Fibroblast of skin of scalp (primary cell): ENCODE results near the gene SRPK3. TPM values are rescaled to one million over a fixed set of nuclear protein-coding genes. Genes with fewer than 3 reads are reported as not detected.
A peak's percentile ranks its signal among the peaks of the same experiment; 100 is the strongest.
"Not testable (repeated sequence)": the region's sequence is repeated elsewhere in the genome, so short reads cannot be mapped to it uniquely, and the experiment has no call there.

Experiments used
- DNase-seq: peaks from one replicate; pipeline ENCODE4 v3.0.0-alpha.2; 2013
- polyA plus RNA-seq, 2 experiments: library from polyadenylated mRNA; unstranded; fragments of 120-200 nt; gene quantifications; one replicate each; pipeline ENCODE4 v1.2.1, GENCODE V29; 2013; ENCODE audit not compliant: insufficient read length in 2 of 2

Gene SRPK3, protein sequence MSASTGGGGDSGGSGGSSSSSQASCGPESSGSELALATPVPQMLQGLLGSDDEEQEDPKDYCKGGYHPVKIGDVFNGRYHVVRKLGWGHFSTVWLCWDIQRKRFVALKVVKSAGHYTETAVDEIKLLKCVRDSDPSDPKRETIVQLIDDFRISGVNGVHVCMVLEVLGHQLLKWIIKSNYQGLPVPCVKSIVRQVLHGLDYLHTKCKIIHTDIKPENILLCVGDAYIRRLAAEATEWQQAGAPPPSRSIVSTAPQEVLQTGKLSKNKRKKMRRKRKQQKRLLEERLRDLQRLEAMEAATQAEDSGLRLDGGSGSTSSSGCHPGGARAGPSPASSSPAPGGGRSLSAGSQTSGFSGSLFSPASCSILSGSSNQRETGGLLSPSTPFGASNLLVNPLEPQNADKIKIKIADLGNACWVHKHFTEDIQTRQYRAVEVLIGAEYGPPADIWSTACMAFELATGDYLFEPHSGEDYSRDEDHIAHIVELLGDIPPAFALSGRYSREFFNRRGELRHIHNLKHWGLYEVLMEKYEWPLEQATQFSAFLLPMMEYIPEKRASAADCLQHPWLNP
- polyA plus RNA-seq (2013, experiment 1 of 2; ENCODE audit: insufficient read length), result 1.6 TPM
- polyA plus RNA-seq (2013, experiment 2 of 2; ENCODE audit: insufficient read length), result 9.8 TPM

DNA sequence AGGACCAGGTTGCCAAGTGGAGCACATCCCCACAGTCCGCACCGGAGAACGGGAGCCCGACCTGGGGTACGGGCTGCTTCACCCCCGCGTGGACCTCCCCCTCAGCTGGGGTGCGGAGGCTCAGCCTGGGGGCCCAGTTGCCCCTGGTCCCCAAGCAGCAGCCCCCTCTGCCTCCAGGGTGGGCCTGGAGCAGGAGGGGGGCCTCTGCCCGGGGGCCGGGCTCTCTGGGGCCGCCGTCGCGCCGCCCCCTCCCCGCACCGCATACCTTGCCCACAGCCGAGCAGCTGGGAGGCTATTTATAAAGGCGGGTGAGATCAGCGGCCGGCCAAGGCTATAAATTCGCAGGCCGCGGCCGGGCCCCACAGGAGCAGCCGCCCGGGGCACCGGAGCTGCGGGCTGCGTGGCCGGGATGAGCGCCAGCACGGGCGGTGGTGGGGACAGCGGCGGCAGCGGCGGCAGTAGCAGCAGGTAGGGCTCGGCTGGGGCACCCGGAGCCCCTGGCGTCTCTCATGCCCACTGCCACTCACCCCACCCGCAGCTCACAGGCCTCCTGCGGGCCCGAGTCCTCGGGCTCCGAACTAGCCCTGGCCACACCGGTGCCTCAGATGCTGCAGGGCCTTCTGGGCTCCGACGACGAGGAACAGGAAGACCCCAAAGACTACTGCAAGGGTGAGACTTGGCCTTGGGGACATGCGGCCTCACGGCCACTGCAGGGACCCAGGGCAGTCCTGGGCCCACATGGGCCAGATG, at the start of gene SRPK3:
Gene SRPK3, plus strand, starts transcription at position 364 of the 750 bp plus-strand sequence. Its CDS starts 46 bp downstream, at position 410.
- peak; percentile 5 for DNase-seq

- no peak for DNase-seq
Observed at GRCh38 chrX:153731117-153731844, 49.6 kb upstream of the SRPK3 start.

DNA sequence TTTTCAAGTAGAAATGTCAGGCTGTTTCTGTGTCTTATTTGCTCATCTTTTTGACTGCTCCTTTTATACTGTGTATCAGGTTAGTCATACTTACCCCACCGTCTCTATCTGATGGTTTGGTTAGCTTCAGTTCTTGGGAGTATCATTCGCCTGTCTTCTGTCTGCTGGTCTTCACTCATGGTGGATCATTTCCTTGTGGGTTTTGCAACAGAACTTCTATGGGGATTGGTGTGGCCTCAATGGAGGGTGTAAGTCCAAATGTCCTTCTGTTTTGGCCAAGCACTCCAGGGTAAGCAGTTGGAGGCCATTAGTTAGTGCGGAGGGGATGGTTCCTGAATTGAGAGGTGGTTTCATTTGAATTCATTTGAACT, 49.0 kb upstream of the SRPK3 start:
- no peak for DNase-seq

- DNase-seq, result no peak
Observed at GRCh38 chrX:153732401-153732800, 48.4 kb upstream of the SRPK3 start.

DNA sequence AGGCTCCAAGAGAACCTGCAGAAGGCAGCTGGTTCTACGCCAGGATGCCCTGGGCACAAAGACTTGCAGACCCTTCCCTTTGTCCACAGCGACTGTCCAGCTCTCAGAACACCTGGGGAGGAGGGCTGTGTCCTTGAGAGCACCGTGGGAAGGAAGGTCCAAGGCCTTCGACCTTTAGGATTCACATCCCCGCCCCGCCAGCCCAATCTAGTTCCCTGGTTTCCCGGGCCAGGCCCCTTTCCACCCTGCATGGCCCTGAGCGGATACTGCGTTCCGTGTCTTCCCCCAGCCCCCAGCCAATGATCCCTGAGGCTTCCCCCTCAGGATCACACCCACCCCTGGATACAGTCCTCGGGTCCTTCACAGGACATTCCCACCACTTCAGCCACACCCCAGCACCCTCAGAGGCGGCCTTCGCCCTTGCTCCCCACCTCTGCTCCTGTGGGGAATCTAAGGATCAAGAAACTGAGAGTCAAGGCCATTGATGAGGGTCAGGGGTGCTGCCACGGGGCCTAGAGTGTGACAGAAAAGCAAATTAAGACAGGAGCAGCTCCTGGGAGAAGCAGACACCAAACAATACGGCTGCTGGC, 47.1 kb upstream of the SRPK3 start:
- DNase-seq, result no peak

DNA sequence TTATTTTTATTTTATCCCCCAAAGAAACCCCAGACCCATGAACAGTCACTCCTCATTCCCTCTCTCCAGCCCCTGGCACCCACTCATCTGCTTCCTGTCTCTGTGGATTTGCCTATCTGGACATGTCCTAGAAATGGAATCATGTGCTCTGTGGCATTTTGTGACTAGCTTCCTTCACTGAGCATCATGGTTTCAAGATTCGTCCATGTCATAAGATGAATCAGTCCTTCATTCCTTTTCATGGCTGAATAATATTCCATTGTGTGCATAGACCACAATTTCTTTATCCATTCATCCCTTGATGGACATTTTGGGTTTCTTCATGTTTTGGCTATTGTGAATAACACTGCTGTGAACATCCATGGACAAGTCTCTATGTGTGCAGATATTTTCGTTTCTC, 46.0 kb upstream of the SRPK3 start:
- no peak for DNase-seq

DNA sequence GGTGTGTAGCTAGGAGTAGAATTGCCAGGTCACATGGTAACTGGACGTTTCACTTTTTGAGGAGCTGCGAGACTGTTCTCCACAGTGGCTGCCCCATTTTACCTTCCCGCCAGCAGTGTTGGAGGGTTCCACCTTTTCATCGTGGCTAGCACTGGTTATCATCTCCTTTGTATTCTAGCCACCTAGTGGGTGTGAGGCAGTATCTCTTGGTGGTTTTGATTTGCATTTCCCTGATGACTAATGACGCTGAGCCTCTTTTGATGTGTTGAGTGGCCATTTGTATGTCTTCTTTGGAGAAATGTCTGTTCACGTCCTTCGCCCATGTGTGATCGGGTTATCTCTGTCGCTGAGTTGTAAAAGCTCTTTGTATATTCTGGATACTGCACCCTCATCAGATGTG, 45.6 kb upstream of the SRPK3 start:
- no peak for DNase-seq

GRCh38 chrX:153736071-153736820, 44.6 kb upstream of the SRPK3 start:
- DNase-seq, result no peak

GRCh38 chrX:153736871-153737441, 43.9 kb upstream of the SRPK3 start:
- no peak for DNase-seq

- DNase-seq, result no peak
Observed at GRCh38 chrX:153738056-153738605, 42.7 kb upstream of the SRPK3 start.

DNA sequence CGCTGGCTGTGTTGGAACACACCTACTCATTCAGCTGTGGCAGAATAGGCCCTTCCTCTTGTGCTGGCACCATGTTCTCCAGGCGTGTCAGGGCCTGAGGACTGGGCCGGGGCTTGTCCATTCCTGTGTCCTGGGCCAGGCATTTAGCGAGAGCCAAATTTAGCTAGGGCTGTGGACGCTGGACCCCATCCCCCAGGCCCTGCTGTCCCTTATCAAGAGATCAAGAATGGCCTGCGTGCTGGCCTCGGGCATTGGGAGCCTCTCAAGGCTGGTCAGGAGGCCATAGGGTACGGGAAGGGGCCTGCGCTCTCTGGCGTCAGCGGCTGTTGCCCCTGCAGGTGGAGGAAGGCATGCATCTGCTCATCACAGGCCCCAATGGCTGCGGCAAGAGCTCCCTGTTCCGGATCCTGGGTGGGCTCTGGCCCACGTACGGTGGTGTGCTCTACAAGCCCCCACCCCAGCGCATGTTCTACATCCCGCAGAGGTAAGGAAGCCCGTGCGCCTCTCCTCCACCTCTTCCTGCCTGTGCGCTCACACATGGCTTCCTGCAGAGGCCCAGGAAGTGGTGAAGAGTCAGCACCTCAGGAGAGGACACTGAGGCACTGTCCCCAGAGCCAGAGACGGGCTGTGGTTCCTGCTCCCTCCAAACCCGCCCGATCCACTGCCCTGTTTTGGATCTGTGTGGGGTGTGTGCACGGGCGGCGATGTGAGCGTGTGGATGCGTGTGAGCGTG, 40.9 kb upstream of the SRPK3 start:
- no peak for DNase-seq

GRCh38 chrX:153740631-153741222, 40.1 kb upstream of the SRPK3 start:
- DNase-seq, result no peak

DNA sequence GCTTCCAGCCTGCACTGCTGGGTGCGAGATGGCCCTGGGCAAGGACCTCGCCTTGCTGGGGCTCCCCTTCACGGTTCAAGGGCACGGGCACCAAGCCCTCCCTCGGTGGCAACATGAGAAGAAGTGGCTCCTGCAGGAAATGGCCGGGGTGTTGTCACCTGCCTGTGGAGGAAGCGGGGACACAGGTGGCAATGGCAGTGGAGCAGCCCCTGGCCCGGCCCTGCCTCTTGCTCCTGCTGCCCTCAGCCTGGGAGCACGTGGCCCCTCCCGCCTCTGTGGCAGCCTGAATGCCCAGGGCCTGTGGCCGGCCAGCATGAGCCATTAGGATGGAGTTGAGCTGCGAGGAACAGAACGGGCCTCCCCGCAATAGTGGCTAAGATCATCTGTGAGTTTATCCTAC, 39.4 kb upstream of the SRPK3 start:
- DNase-seq, result no peak

GRCh38 chrX:153742111-153742510, 38.7 kb upstream of the SRPK3 start:
- not testable (repeated sequence) for DNase-seq

GRCh38 chrX:153742796-153743467, 37.9 kb upstream of the SRPK3 start:
- not testable (repeated sequence) for DNase-seq

DNA sequence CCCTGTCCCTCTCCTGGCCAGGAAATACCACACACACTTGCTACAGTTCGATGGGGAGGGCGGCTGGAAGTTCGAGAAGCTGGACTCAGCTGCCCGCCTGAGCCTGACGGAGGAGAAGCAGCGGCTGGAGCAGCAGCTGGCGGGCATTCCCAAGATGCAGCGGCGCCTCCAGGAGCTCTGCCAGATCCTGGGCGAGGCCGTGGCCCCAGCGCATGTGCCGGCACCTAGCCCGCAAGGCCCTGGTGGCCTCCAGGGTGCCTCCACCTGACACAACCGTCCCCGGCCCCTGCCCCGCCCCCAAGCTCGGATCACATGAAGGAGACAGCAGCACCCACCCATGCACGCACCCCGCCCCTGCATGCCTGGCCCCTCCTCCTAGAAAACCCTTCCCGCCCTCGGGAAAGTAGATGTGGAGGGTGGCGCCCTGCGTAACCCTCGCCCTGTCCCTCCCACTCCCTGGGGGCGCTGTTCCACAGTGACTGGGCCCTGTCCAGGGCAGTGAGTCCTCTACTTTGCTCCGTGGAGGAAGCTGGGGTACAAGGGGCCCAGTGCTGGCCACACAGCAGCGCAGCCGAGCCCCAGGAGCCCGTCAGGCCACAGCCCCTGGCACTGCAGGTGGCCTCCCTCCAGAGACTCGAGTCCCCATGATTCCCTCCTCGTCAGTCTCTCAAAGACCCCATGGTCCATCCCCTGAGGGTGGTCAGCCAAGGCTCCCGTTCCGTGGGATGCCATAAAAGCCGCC, 37.2 kb upstream of the SRPK3 start:
- peak; percentile 52 for DNase-seq

DNA sequence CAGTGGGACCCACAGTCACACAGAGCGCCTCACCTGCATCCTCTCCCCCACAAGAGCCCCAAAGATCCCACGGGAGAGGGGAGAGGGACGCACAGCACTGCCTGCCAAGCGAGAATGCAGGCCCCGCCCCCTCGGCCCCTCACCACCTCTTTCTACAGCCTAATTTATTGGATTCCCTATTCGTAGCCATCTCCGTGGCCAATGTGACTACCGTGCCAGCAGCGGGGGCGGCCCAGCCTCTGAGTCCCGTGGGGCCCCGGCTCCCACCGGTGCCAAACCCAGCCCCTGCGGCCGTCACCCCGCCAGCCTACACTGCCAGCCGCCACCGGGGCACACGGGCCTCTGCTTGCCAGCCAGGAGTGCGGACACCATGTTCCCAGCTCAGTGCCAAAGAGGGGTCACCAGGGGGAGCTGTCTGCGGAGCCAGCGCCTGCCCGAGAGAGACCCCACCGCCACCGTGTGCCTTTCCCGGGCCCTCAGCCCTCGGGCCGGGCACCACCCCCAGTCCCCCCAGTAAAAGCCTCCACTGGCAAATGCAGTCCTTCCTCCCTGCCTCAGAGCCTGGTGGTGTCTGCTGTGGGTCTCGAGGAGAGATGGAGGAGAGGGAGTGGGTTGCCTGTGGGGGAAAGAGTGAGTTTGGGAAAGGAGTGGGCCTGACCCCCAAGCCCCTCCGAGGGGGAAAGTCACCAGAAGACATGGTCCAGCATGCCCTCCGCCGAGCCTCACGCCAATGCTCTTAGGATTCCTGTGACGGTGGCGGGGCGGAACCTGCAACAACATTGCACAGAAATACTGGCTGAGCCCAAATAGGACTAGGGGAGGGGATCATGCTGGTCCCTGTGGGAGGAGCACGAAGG, 36.4 kb upstream of the SRPK3 start:
- DNase-seq, result peak; percentile 43
